GM19468 (cell line): ENCODE data around the gene ZNF451.
A peak's percentile ranks its signal among the peaks of the same experiment; 100 is the strongest.

ENCODE experiments used
- ATAC-seq: cut with Tn5 transposase; IDR thresholded peaks from one replicate; pipeline ENCODE4 v1.9.1; 2021; ENCODE audit warnings: mild to moderate bottlenecking, moderate library complexity, moderate number of reproducible peaks; ENCODE audit not compliant: unreplicated experiment; ENCODE audit errors: extremely low read depth

Gene ZNF451

GRCh38 chr6:57143690-57144089, 53.7 kb downstream of the ZNF451 start:
- ATAC-seq = no peak

- ATAC-seq = no peak
Observed at GRCh38 chr6:57147401-57147800, 57.4 kb downstream of the ZNF451 start.

GRCh38 chr6:57147955-57148858, 58.2 kb downstream of the ZNF451 start:
- no peak for ATAC-seq

GRCh38 chr6:57158658-57159057, 68.7 kb downstream of the ZNF451 start:
- no peak for ATAC-seq

- no peak for ATAC-seq
Observed at GRCh38 chr6:57159127-57159526, 69.1 kb downstream of the ZNF451 start.

- ATAC-seq = no peak
Observed at GRCh38 chr6:57162028-57162427, 72.0 kb downstream of the ZNF451 start.

- ATAC-seq = no peak
Observed at GRCh38 chr6:57162516-57162915, 72.5 kb downstream of the ZNF451 start.

GRCh38 chr6:57163956-57164355, 74.0 kb downstream of the ZNF451 start:
- no peak for ATAC-seq

GRCh38 chr6:57165080-57165479, 75.1 kb downstream of the ZNF451 start:
- no peak for ATAC-seq

GRCh38 chr6:57172136-57173055, 82.4 kb downstream of the ZNF451 start, which contains the start of gene BAG2:
Gene BAG2, plus strand, starts transcription at chr6:57172326. Its CDS starts 372 bp downstream, at chr6:57172698.
- ATAC-seq = peak; percentile 79

GRCh38 chr6:57173056-57173885, 83.3 kb downstream of the ZNF451 start:
- no peak for ATAC-seq

- ATAC-seq = no peak
Observed at GRCh38 chr6:57173886-57174510, 84.0 kb downstream of the ZNF451 start.

- ATAC-seq = no peak
Observed at GRCh38 chr6:57174511-57174907, 84.5 kb downstream of the ZNF451 start.

- ATAC-seq = no peak
Observed at GRCh38 chr6:57177545-57178265, 87.7 kb downstream of the ZNF451 start.

GRCh38 chr6:57180596-57180995, 90.6 kb downstream of the ZNF451 start:
- ATAC-seq = no peak

- ATAC-seq = no peak
Observed at GRCh38 chr6:57182017-57182432, 92.0 kb downstream of the ZNF451 start.

GRCh38 chr6:57183336-57183735, 93.3 kb downstream of the ZNF451 start:
- no peak for ATAC-seq

GRCh38 chr6:57190140-57190539, 100.2 kb downstream of the ZNF451 start:
- no peak for ATAC-seq

GRCh38 chr6:57193177-57193576, 103.2 kb downstream of the ZNF451 start:
- ATAC-seq = no peak
